GM21786 (cell line): ENCODE measurements around the gene ATP10D.

Experiments used
- ATAC-seq: cut with Tn5 transposase; IDR thresholded peaks from one replicate; pipeline ENCODE4 v1.9.1; 2021; ENCODE audit not compliant: unreplicated experiment

ATP10D gene

DNA sequence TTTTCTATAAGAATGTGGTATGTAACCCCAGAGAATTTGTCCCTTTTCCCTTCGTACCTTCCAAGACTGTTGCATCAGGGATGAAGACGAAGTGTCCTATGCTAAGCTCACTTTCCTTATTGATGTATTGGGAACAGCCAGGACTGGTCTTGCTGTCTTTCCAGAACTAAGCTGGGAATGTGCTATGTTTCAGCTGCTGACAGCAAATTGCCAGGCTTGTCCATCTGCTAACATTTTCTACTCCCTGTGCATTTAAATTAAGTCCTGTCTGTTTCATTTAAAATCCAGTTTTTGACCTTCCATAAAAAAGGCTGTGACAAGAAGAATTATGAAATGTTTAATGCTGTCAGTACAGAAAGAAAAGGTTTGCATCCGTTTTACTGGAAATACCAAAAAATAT lies 87.9 kb downstream of the ATP10D start:
- no peak for ATAC-seq

DNA sequence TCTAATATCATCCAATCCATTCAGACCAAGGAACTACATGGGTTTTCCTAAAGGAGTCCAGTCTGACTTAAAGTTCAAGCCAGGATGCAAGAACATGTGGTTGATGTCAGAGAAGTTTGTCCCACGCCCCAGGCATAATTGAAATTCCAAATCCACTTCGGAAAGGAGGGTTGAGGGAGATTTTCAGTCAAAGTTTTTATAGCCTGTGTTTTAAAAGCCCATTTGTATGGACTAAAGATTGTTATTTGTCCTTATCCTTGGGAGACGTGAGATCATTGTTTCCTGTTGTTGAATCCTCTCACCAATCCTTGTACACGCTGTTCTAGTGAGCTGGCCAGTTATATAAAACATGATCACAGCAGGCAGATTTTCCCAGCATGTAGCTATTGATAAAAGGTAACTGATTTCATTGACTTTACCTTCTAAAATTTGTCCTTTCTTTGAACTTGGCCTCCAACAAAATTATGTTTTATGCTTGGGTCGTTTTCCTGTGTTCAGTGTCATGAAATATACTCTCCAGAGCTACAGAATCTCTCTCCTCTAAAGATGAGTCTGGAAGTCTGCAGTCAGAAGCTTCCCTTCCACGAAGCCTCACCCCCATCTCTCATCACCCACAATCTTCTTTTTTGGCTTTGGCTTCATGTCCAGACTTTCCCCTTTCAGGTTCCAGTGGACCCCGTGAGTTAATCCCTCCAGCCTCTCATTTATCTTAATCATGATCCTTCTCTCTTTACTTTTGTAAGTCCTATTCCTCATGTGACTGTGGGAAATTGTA lies 92.9 kb downstream of the ATP10D start:
- no peak for ATAC-seq

DNA sequence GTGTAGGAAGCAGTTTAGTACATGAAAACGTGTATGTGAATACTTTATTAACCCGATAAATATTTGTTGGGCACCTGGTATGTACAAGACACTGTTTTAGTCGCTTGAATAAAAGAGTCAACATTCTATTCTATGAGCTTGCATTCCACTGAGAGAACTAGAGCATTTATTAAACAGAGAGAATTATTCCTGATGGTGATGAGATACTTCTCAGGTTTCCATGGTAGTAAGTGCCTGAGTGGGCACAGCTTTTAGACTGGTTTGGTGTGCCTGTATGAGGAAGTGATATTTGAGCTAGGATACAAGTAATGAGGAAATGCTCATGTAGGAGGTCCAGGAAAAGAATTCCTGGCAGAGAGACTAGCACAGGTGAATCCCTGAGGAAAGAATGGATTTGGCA lies 94.2 kb downstream of the ATP10D start:
- no peak for ATAC-seq

DNA sequence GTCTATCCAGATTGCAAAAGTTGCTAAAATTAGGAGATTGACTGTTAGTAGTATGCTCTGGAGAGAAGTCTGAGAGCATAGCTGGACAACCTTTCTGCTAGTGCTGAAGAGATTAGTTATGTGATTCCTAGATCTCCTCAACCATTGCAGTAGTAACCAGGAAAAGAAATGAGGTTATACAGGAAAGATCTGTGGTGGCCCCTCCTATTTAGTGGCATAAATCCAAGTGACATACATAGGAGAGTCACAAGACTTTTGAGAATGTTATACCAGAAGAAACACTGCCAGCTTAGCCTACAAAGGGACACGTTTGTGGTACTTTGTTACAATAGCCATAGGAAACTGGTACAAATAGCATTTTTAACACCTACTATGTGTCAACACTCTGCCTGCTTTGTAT lies 105.2 kb downstream of the ATP10D start:
- no peak for ATAC-seq

DNA sequence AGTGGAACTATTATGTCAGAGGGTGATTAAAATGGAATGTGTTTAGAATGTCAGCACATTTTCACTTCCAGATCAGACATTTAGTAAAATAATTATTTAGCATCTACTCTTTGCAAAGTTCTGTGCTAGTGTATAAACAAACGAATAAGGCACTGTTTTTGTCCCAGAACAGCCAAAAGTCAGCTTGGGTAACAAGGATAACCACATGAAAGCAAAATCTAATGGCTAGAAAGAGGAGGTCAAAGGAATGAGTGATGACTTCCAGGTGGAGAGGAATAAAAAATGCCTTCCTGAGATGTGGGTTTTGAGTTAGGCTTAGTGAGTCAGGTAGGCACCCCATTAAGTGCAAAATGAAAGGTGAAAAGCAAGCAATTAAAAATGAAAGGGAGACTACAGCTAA lies 112.6 kb downstream of the ATP10D start:
- ATAC-seq, result no peak

DNA sequence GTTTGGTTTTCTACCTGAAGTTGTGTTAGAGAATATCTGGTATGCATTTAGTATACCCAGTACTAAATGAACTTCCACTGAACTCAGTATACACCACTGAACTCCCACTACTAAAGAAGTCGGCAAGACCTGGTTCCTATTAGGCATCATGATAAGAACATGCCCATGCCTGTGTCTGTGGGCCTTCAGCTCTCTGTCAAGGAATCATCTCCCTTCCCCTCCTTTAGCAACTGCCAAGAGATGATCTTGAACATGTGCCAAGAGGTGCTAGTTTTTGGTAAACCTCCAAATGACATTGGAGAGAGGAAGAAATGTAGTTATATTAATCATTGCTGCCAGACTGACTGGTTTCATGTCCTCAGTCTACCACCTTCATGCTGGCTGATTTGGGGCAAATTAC lies 113.2 kb downstream of the ATP10D start:
- no peak for ATAC-seq

DNA sequence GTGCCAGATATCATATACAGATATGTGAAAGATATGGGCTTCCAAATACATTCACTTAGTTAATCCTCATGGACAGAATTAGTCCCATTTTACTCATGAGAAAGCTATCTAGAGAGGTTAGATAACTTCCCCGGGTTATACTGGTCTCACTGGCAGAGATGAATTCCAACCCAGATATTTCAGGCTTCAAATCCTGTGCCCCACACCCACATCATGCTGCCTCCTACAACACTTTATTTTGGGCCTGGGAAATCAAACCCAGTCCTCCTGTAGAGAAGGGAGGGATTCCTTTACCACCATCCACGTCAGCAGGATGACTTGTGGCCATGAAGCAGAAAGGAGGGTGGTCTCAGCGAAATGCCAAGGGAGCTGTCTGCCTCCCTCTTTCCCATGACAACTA lies 113.8 kb downstream of the ATP10D start:
- no peak for ATAC-seq

DNA sequence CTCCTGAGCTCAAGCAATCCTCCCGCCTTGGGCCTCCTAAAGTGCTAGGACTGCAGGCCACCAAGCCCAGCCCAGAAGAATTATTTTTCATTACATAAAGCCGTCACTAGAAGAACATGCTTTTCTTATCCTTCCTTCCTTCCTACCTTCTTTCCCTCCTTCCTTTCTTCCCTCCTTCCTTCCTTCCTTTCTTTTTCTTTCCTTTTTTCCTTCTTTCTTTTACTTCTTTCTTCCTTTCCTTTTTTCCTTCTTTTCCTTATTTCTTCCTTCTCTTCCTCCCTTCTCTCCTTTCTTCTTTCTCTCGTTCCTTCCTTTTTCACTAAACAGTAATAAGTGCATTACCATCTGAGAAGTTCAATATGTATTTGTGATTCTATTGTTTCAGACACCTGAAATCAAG lies 121.4 kb downstream of the ATP10D start:
- no peak for ATAC-seq

DNA sequence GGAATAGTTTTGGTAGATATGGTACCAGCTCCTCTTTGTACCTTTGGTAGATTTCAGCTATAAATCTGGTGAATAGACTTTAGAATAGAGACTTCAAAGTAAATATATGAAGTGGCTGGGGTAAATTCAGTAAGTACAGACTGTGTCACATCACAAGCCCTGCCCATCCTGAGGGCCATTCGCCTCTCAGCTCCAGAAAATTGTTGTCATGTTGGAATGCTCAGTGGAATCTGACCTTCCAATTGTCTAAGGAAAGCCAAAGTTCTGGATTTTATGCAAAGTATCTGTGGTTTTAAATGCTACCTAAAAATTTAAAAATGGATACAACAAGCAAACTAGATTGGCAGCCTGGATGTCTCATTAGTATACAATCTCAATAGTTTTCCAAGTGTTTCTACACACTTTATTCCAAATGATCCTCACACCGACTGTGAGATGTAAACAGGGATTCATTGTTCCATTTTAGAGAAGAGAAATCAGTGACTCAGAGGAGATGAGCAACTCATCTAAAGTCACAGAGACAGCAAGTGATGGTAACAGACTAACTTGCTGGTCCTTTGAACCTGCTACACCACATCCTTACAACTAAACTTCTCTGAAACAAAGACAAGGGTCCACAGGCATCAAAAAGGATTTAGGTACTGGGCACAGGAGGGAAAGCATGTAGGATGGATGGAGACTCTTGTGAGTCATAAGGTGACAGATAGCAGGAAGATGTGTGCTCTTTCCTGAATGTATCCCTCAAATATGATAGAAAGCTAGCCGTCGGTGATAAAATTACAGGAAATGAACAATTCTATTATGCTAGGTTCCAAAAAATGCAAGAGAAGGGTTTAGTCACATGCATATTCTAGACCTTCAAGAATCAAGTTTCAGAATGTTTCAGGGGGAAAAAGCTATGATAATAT lies 127.3 kb downstream of the ATP10D start:
- ATAC-seq, result no peak

DNA sequence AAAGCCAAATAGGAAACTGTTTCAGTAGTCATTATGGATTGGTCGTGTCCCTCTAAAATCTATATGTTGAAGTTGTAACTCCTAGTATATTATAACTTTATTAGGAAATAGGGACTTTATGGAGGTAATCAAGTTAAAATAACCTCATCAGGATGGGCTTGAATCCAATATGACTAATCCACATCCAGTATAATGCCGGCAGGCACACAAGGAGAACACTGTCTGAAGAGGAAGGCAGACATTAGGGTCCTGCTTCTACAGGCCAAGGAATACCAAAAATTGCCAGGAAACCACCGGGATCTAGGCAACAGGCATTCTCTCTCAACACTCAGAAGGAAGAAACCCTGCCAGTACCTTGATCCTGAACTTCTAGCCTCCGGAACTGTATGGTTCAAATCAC lies 130.3 kb downstream of the ATP10D start:
- no peak for ATAC-seq

DNA sequence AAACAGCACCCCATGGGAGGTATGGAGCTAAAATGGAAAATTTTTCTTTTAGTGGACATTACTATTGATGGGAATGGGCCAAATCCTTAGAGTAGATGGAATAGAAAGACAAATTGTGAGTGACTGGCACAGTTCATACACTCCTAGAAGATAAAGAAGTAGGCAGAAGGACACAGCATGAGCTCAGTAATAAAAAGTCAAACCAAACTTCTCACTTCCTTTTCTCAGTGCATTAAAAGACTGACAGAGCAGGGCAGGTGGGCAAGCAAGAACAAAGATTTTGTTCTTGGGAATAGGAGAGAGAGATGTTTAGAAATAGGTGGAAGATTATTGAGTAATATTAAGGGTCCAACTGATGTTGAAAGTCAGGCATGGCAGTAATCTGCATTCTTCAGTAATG lies 132.5 kb downstream of the ATP10D start:
- no peak for ATAC-seq

DNA sequence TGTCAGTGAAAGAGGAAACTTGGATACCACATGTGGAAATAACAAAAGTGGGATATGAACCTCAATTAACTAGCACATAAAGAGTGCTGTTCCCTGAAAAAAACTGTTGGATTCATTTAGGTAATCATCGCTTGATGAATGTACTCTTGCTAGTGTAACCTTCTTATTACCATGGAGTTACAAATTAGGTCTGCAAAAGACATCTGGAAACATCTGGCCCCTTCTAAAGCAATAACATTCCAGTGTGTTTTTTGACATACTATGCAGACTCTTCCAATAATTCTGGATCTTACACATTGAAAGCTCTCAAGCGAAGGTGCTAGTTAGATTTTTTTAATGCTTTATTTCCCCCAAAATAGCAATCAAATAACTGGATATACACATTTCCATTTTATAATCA lies 134.6 kb downstream of the ATP10D start:
- no peak for ATAC-seq

DNA sequence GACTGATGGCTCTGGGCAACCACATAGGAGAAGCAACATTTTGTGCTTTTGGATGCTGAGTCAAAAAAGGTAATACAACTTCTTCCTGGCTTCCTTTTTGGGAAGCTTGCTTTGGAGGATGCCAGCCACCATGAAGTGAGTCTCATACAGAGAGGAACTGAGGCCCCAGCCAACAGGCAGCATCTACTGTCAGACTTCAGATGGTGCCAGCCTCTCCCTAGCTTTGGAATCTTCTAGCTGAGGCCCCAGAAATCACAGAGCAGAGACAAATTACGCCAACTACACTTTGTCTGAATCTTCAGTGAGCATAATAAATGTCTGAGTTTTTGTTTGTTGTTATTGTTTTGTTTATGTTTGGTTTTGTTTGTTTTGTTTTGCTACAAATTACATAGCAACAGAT lies 136.1 kb downstream of the ATP10D start:
- no peak for ATAC-seq

DNA sequence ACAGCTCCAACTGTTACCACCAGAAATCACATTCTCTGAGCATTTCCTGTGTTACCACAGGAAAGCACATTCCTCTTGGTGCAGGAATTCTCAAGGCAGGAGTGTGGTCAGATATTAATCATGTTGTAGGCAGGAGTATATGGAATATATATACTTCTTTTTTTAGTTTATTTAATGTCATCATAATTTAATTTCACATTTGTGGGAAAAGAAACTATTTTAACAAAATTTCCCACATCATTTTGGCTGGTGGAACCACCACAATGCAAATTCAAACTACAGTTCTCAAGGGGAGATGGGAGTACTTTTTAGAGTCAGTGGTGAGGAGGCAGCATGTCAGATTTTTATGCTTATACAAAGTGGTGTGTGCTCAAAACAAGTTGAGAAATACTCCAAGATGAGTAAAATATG lies 139.0 kb downstream of the ATP10D start:
- ATAC-seq, result no peak

DNA sequence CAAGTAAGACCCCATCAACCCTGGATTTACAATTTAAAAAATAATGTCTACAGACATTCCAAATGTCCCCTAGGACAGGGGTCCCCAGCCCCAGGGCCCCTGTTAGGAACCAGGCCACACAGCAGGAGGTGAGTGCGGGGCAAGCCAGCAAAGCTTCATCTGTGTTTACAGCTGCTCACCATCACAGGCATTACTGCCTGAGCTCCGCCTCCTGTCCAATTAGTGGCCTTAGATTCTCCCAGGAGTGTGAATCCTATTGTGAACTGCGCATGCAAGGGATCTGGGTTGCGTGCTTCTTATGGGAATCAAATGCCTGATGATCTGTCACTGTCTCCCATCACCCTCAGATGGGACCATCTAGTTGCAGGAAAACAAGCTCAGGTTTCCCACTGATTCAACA lies 146.1 kb downstream of the ATP10D start:
- no peak for ATAC-seq

DNA sequence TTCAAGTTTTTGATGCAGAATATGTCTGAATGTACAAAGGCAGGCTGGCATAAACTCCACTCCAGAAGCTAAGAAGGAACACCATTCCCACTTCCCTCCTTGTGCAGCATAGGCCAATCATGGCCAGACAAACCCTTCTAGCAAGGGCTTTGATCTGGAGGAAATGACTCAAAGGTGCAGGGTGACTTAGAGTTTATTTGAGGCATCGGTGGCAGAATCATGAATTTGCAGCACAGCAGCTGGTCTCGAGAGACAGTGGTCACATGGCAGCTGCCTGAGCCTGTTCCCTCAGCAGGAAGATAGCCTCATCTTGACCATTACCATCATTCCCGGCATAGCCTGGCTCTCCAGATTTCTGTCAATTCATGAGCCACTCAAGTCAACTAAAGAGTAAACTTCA lies 154.5 kb downstream of the ATP10D start:
- no peak for ATAC-seq

DNA sequence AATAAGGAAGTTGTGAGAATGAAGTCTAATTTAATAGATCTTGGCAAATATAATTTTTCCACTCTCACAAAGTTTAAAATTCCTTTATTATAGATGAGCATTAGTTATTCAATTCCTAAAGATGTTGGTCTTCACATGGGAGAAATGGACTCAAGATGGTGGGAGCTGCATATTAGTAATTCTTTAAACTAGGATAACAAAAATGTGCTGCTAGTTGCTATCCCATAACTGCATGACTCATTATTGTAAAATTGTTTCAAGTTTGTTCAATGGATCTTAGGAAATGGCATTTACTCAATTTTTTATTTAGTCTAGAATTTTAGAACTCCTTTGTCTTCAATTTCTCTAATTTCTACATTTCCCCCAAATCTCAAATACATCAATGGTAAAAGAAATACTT lies 155.8 kb downstream of the ATP10D start:
- no peak for ATAC-seq

DNA sequence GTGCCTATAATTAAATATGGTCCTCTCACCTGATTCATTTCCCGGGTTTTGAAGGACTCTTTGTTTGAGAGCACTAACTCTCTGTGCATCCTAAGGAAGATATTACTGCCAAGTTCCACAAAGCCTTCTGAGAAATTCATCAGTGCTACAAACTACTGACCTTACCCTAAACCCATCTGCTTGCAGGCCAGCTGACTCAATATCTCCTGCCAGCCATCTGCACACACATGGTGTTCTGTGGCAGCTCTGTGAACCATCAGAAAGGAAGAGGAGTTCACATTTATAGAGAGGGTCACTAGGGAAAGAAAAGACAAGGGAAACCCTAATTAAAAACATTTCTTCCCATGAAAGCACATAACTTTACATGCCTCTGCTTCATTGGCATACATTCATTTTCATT lies 156.7 kb downstream of the ATP10D start:
- ATAC-seq, result no peak

DNA sequence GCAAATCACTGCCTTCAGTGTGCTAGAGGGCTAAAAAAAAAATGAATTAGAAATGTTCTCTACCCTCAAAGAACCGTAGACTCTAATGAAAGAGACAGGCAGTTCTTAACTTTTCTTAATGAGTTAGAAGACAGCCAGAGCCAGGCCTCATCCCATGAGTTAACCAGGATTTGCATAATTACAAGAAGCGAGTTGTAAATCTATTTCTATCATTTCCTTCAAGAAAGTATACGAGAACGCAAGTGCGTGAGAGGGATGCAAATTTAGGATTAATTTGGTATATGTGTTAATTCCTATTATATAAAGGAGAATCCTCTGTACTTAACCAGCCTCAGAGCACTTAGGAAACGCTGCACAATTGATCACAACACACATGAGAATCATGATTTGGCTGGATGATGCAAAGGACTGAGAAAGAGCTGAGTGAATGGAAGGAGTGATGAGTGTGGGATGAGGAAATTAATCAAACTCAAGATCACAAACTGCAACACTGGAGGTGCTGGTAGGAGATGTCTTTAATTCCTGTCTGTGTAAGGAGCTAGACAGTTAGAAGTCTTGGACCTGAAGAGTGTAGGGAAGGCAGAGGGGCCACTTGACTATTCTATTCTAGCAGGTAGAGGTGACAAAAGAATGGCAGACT lies 157.2 kb downstream of the ATP10D start:
- no peak for ATAC-seq
